Right atrium auricular region (tissue), 2 donors: ENCODE data around the gene HLA-DQA1. TPM values are rescaled to one million over a fixed set of nuclear protein-coding genes. Genes with fewer than 3 reads are reported as not detected.
"Not testable (repeated sequence)": the region's sequence is repeated elsewhere in the genome, so short reads cannot be mapped to it uniquely, and the experiment has no call there.

ENCODE experiments used
- DNase-seq: peaks from one replicate; pipeline ENCODE4 v3.0.0-alpha.2; 2019; ENCODE audit warnings: low spot score
- H3K27ac ChIP-seq, 2 donors: fragments of 200-600 bp; sonication (generic); 1 replicate in 1 of 2; 2 replicates in 1 of 2; pipeline ENCODE4 v1.5.1; 2016 to 2019
- H3K27me3 ChIP-seq, 2 donors: fragments of 200-600 bp; sonication (generic); one replicate each; pipeline versions ENCODE4 v1.5.1 to v1.6.0; 2017 to 2019
- H3K36me3 ChIP-seq: fragments of 200-600 bp; sonication (generic); one replicate; pipeline ENCODE4 v1.5.1; 2016
- H3K4me1 ChIP-seq, 2 donors: fragments of 200-600 bp; sonication (generic); one replicate each; pipeline versions ENCODE4 v1.5.1 to v1.6.0; 2017 to 2019
- H3K4me3 ChIP-seq, 2 donors: fragments of 200-600 bp; sonication (generic); 1 replicate in 1 of 2; 2 replicates in 1 of 2; pipeline ENCODE4 v1.5.1; 2017 to 2019; ENCODE audit warnings: mild to moderate bottlenecking in 1 of 2, moderate library complexity in 1 of 2
- H3K9me3 ChIP-seq, 2 donors: fragments of 200-600 bp; sonication (generic); one replicate each; pipeline ENCODE4 v1.5.1; 2019
- CTCF ChIP-seq, 2 donors: fragments of 200-600 bp; sonication (generic); IDR thresholded peaks; one replicate each; pipeline ENCODE4 v1.5.1; 2019; ENCODE audit warnings: antibody characterized with exemption in 2 of 2
- total RNA-seq, 2 donors: library from RNA; depleted of rRNA; stranded (reverse); fragments of >200 nt; gene quantifications; one replicate each; pipeline ENCODE4 v1.1.0, GENCODE V29; 2016

The HLA-DQA1 gene
- total RNA-seq, 2 donors from 2014 or later: 0.63 to 2.9 TPM

DNA sequence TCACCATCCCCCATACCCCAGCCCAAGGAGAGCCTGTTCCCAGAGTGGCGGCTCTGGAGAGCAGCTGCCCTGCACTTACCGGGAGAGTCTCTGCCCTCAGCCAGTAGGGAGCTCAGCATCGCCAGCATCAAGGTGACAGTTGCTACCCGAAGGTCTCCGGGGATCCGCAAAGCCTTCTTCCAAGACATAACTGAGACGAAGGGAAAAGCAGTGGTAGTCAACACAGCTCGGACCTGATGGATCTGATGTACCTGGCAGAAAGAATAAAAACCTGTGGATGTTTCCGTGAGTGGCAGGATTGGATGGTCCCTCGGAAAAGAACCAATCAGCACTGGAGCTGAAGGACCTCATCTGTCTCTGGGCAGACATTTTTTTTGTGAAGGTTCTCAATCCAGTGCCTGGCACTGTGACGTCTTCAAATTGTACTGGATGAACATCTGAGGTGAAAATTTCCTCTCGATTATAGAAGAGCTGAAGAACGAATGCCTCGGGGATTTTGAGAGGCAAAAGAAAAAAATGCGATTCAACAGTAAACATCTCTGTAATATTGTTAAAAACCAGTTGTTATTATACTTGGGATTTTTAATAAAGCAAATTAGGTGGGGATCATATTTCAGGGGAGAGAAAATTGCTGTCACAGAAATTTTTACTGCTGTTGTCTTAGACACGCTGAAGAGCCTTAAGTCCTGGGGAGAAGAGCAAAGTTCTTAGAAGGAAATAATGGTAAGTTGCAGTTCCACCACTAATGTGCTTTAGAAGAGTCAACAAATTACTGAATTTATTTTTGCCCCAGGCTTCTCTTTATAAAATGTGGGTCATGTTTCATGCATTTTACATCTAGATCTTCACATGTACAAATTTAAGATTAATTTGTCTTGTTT lies 29.5 kb downstream of the HLA-DQA1 start, which contains the start of gene HLA-DQB1:
TSS of gene HLA-DQB1 (minus strand) at position 238 of the 881 bp plus-strand sequence. CDS start at position 188, 50 bp downstream.
- TF ChIP-seq CTCF (IDR thresholded peaks at IDR 0.05): no peak
- no peaks in the 10 kb centered on the region for H3K36me3 ChIP-seq
- no peak within 1 kb of the TSS for H3K4me3 ChIP-seq
- no peak for DNase-seq
- no peaks in the 10 kb centered on the region for H3K4me1 ChIP-seq
- no peak within 1 kb of the TSS for H3K27ac ChIP-seq
- no peaks in the 10 kb centered on the region for H3K27me3 ChIP-seq
- H3K9me3 ChIP-seq: no peaks in the 10 kb centered on the region

- no peak overlapping the region for H3K27ac ChIP-seq
- no peaks in the 10 kb centered on the region for H3K9me3 ChIP-seq
- TF ChIP-seq CTCF (IDR thresholded peaks at IDR 0.05): no peak
- no peaks in the 10 kb centered on the region for H3K36me3 ChIP-seq
- DNase-seq: no peak
- no peak overlapping the region for H3K4me3 ChIP-seq
- no peaks in the 10 kb centered on the region for H3K27me3 ChIP-seq
- H3K4me1 ChIP-seq: no peaks in the 10 kb centered on the region
These were observed 31.1 kb downstream of the HLA-DQA1 start for GRCh38 chr6:32668226-32668747.

GRCh38 chr6:32669240-32669639 lies 32.0 kb downstream of the HLA-DQA1 start:
- TF ChIP-seq CTCF (IDR thresholded peaks at IDR 0.05): no peak

DNA sequence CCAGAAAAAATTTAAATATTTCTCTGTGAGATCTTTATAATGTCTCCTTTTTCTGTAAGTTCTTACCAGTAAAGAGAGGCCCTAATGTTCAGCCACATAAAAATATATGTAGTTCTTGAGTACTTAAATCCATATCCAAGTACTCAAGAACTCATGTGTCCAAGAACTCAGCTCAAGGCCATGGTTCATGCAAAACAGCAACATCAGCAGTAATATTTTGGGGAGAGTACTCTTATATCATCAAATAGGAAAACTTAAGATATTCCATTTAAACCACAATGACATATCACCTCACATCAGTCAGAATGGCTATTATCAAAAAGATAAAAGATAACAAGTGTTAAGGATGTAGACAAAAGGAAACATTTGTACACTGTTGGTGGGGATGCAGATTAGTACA lies 32.7 kb downstream of the HLA-DQA1 start:
- Histone ChIP-seq H3K4me3 (no peak overlapping the region), H3K9me3 (no peaks in the 10 kb centered on the region), H3K27me3 (no peaks in the 10 kb centered on the region), H3K36me3 (no peaks in the 10 kb centered on the region), H3K4me1 (no peaks in the 10 kb centered on the region), H3K27ac (no peak overlapping the region)
- TF ChIP-seq CTCF (IDR thresholded peaks at IDR 0.05): no peak
- no peak for DNase-seq

More at GRCh38 chr6:32669240-32669639, 32.0 kb downstream of the HLA-DQA1 start:
- no peaks in the 10 kb centered on the region for H3K36me3 ChIP-seq
- no peaks in the 10 kb centered on the region for H3K27me3 ChIP-seq
- no peak overlapping the region for H3K27ac ChIP-seq
- DNase-seq: no peak
- H3K4me3 ChIP-seq: no peak overlapping the region
- H3K9me3 ChIP-seq: no peaks in the 10 kb centered on the region
- no peaks in the 10 kb centered on the region for H3K4me1 ChIP-seq

DNA sequence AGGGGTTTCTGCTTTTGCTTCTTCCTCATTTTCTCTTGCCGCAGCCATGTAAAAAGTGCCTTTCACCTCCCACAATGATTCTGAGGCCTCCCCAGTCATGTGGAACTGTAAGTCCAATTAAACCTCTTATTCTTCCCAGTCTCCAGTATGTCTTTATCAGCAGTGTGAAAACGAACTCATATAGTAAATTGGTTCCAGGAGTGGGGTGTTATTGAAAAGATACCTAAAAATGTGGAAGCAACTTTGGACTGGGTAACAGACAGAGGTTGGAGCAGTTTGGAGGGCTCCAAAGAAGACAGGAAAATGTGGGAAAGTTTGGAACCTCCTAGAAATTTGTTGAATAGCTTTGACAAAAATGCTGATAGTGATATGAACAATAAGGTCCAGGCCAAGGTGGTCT lies 34.7 kb downstream of the HLA-DQA1 start:
- not testable (repeated sequence) for H3K36me3 ChIP-seq, H3K4me3 ChIP-seq, H3K27me3 ChIP-seq, H3K9me3 ChIP-seq, DNase-seq, H3K27ac ChIP-seq, H3K4me1 ChIP-seq

DNA sequence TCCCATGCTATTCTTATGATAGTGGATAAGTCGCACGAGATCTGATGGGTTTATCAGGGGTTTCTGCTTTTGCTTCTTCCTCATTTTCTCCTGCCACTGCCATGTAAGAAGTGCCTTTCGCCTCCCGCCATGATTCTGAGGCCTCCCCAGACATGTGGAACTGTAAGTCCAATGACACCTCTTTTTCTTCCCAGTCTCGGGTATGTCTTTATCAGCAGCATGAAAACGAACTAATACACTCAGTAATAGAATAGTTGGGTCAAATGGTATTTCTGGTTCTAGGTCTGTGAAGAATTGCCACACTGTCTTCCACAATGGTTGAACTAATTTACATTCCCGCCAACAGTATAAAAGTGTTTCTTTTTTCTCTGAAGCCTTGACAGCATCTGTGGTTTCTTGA lies 36.9 kb downstream of the HLA-DQA1 start:
- not testable (repeated sequence) for DNase-seq, H3K4me3 ChIP-seq, H3K36me3 ChIP-seq, H3K27me3 ChIP-seq, H3K4me1 ChIP-seq, H3K27ac ChIP-seq, H3K9me3 ChIP-seq
